HG02870 (cell line): Measurements from ENCODE around the gene EFNA5.

Experiments
- ATAC-seq: cut with Tn5 transposase; IDR thresholded peaks from one replicate; pipeline ENCODE4 v1.9.1; 2021; ENCODE audit warnings: mild to moderate bottlenecking, moderate library complexity; ENCODE audit not compliant: unreplicated experiment

Gene EFNA5

DNA sequence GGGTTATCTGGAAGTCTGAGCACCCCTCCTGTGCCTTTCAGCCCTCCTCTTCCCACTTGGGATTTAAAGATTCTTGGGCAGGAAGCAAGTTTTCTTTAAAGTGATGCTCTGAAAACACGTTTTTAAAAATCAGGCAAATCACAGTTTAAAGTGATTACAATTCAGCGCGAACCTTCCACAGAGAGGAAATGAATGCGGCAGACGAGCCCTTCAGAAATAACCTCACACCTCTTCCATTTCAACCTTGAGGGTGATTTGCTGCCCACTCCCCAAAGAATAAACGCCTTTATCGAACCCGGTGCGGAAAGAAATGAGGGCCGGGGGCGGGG is 2.3 kb upstream of the EFNA5 start:
- ATAC-seq = no peak

DNA sequence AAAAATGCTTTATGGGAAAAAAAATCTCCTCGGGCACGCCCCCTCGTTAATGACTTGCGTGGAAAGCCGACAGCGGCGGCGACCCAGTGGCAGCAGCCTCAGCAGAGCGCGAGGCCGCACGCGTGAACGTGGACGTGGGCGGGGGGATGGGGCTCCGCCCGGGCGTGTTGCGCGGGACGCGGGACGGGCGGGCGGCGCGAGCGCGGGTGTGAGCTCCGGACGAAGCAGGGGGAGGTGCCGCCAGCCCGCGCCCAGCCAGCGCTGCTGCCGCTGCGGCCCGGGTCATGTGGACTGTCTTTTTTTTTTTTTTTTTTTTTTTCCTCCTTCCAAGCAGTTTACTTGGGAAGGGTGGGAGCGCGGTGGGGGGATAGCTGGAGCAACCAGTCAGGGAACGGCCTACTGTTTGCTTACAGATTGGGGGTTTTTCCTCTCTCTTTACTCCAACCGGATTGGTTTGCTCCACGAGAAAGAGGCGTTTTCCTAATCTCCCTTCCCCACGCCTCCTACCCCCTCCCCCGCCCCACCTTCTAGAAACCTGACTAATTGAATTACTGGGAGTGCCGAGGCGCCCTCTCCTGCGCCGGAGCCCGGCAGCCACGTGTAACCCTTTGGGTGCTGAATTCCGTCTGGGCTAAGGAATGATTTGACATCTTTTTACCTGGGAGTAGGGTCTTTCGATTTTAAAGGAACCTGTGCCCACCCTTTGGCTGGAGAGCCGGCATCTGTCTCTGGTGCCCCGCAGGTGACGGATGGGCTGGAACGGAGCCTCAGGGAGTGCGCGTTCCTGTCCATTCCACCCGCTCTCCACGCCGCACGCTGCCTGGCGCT is 1.7 kb upstream of the EFNA5 start:
- no peak for ATAC-seq

GRCh38 chr5:107671742-107672210 is 1.0 kb upstream of the EFNA5 start:
- no peak for ATAC-seq

GRCh38 chr5:107670087-107670931 is 428 bp downstream of the EFNA5 start:
- ATAC-seq = no peak

- no peak for ATAC-seq
Measured at GRCh38 chr5:107669096-107670031, 1.4 kb downstream of the EFNA5 start.

DNA sequence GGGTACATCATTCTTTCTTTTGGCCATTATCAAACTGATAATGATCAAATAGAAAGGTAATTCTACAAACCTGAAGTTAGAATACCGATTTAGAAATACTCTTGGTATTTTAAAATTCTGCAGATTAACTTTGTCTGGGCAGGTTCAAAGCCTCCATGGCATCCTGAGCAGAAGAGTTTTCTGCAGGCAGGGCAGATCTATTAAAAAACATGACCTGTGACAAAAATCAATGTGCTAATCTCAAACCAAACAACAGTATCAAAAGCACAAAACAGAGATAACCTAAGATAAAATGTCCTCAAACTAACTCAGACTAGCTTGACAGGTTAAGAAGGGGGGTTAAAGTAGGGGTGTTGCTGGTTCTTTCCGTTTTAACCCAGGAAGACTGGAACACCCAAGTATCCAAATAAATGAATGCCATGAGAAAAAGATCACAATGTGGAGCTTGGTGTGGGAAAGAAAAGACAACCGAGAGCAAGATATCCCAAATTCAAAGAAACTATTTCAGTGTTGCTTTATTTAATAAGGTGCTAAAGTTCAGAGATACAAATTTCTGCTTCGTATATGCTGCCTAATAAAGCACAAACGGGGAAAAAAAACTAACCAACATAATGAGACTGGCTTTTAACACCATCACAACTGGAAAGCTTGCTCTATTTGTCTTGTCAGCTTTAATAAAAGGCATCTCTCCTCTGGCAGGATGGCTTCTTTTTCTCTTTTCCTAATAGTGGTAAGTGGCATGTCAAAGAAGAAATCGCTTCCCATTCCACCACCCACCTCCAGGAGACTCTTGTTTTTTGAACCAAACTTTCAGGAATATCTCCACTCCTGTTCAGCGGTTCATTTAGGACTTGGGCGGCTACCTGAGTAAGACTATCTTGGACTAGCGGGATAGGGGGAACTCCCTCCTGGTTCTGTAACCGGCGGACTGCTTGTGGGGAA is 2.3 kb downstream of the EFNA5 start:
- ATAC-seq = no peak

- no peak for ATAC-seq
Measured at GRCh38 chr5:107666051-107666655, 4.6 kb downstream of the EFNA5 start.

DNA sequence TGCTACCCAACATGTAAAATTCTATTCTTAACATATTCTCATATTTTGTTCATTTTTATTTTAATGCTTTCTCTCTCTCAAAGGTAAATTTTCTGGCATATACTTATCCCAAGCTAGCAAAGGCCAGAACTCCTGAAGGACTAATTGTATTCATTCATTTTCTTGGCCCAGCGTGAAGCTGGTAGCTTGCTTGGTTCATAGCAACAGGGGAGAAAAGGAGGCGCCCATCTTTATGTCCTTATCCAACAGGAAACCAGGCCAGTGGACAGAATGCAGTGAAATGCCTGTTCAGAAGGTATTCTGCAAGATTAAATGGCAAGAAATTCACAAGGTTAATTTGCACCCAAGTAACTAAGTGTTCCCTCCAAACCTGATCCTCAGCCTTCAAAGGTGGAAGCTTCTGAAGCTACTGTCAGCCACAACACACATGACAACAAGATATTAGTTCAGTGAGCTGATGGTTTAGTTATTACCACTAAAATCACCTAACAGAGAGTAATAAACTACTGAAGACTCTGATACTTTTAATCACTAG is 5.6 kb downstream of the EFNA5 start:
- no peak for ATAC-seq

- ATAC-seq = no peak
Measured at GRCh38 chr5:107663697-107664096, 7.0 kb downstream of the EFNA5 start.

- no peak for ATAC-seq
Measured at GRCh38 chr5:107661650-107662044, 9.1 kb downstream of the EFNA5 start.

DNA sequence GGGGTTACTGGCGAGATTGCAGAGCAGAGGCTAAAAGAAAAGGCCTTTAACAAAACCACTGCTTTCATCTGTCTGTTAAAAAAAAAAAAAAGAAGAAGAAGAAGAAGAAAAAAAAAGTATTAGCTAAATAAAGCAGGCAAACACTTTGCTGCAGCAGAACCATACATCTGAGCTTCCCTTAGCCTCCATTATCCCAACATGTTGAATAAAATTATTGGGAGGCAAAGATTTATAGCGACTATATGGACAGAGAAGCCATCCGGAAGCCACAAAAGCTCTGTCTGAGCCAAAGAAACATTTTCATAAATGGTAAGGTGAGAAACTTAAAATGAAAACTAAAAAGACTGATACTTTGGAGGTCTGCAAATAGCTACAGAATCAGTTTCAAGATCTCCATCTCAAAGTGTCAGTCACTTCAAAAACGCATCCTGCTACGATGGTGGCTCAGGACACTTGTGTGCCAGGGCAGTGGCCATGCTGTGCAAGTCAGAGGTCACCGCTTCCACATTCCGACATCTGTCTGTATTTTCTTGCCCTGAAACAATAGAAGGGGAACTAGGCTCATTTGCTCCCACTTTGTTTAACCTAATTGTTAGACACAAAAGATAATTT is 9.6 kb downstream of the EFNA5 start:
- ATAC-seq = no peak

DNA sequence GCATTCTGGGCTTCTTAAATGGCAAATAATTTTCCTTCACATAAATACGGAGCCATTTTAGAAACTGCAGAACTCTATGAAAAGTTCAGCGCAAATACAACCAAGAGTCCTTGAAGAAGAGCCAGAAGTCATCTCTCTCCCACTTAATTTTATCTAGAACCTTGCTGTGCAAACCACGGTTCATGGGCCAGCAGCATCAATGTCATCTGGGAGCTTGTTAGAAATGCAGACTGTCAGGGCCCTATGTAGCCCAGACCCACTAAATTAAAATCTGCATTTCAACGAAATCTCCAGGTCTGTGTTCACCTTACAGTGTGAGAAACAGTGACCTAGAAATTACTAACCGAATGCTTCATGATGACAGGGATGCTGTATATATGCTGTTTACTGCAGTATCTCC is 12.2 kb downstream of the EFNA5 start:
- no peak for ATAC-seq

GRCh38 chr5:107655831-107656230 is 14.9 kb downstream of the EFNA5 start:
- no peak for ATAC-seq

- no peak for ATAC-seq
Measured at GRCh38 chr5:107654827-107655226, 15.9 kb downstream of the EFNA5 start.

DNA sequence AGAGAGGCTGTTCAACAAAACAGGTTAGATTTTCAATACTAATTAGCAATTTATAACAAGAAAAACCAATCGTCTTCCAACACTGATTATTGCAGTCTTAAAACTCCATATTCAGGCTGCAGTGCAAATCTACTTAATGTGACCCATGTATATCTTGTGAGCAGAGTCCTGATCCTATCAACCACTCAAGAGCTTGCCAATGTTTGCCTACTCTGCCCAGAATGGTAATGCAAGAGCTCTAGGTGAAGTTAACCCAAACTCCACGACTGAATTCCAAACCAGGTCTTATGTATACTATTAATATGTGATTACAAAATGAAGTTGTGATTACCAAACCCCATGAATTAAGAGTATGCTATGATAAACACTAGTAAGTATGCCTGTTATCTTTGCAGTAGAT is 17.1 kb downstream of the EFNA5 start:
- ATAC-seq = no peak

GRCh38 chr5:107652839-107653607 is 17.7 kb downstream of the EFNA5 start:
- ATAC-seq = no peak

DNA sequence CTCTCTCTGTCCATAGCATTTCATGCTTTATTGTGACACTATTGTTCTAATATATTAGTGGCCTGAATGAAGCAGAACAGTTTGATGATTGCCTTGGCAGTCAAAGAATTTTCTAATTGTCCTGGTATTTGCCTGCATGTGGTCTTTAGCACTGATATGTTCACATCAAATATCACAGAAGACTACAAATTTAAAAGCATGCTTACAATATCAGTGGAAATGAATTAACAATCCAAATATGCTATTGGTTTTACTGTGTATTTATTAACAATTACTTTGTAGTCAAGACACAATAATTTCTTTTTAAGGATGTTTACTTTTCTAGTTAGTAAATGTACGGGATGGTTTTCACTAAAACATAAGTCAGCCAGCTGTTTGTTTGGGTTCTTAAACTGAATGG is 18.3 kb downstream of the EFNA5 start:
- ATAC-seq = no peak

- ATAC-seq = no peak
Measured at GRCh38 chr5:107651325-107651724, 19.4 kb downstream of the EFNA5 start.
